RCC 7860 (cell line): ENCODE measurements around the gene TFDP2.
"Not testable (repeated sequence)": the region's sequence is repeated elsewhere in the genome, so short reads cannot be mapped to it uniquely, and the experiment has no call there.

Source experiments
- DNase-seq: peaks from one replicate; pipeline ENCODE4 v3.0.0-alpha.2; 2015; ENCODE audit warnings: low spot score
- FAIRE-seq: peaks from 2 replicates; lab custom pipeline; 2012; peaks lifted over from hg19 to GRCh38; lab: Jason Lieb, UNC

Gene TFDP2

DNA sequence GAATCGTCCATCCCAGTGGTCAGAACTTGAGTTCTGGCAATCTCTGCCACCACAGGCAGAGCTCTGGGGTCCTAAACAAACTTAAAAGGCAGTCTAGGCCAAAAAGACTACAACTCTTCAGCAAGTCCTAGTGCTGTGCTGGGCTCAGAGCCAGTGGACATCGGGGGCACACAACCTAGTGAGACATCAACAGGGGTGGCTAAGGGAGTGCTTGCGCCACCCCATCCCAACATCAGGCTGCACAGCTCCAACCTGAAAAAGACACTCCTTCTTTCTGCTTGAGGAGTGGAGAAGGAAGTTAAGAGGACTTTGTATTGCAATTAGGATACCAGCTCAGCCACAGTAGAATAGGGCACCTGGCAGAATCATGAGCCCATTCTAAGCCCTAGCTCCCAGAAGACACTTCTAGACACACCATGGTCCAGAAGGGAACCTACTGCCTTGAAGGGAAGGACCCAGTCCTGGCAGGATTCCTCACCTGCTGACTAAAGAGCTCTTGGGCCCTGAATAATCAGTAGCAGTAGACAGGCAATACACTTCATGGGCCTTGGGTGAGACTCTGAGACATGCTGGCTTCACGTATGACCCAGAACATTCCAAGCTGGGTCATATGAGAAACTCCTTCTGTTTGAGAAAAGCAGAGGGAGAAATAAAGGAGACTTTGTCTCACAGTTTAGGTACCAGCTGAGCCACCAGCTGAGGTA is 72.0 kb downstream of the TFDP2 start:
- DNase-seq (no peak), FAIRE-seq (no peak)

- not testable (repeated sequence) for DNase-seq, FAIRE-seq
Measured at GRCh38 chr3:142075656-142076055, 73.7 kb downstream of the TFDP2 start.

DNA sequence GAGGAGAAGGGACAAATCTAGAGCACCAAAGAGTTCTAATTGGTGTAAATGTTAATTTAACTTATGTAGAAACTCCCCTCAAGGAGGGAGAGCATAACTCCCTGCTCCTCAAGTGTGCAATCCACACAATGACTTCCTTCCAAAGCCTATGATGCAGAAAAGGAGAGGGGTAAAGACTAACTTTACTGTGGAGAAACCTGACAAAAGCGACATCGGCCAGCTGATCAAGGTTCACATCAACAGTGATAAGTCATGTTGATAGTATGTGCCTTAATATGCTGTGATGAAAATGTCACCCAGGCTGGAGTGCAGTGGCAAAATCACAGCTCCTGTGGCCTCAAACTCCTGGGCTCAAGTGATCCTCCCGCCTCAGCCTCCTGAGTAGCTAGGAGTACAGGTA is 76.5 kb downstream of the TFDP2 start:
- DNase-seq (no peak), FAIRE-seq (no peak)

GRCh38 chr3:142065932-142066331 is 83.4 kb downstream of the TFDP2 start:
- no peak for DNase-seq
- no peak for FAIRE-seq

- FAIRE-seq (no peak), DNase-seq (no peak)
Measured at GRCh38 chr3:142065344-142065743, 84.0 kb downstream of the TFDP2 start.

GRCh38 chr3:142064454-142064853 is 84.9 kb downstream of the TFDP2 start:
- no peak for DNase-seq
- FAIRE-seq = no peak

DNA sequence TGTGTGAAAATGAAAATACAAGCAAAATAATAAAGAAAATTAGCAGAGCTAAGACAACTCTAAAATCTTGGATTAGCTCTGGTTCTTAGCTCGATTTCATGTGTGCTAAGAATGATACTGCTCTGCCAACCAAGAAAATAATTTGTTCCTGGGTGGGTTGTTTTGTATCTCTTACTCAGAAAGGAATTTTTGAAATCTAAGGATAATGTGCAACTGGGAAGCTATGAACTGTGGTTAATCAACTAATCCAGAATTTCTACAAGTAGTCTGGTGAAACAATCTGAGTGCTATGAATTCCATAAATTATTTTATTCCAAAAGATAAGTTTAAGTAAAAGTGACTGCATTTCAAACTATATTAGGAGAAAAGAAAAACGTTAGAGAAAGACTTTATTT is 92.0 kb downstream of the TFDP2 start:
- FAIRE-seq (no peak), DNase-seq (no peak)

GRCh38 chr3:142056656-142057330 is 92.6 kb downstream of the TFDP2 start:
- no peak for FAIRE-seq
- no peak for DNase-seq

GRCh38 chr3:142053835-142054234 is 95.5 kb downstream of the TFDP2 start:
- FAIRE-seq (no peak), DNase-seq (no peak)

DNA sequence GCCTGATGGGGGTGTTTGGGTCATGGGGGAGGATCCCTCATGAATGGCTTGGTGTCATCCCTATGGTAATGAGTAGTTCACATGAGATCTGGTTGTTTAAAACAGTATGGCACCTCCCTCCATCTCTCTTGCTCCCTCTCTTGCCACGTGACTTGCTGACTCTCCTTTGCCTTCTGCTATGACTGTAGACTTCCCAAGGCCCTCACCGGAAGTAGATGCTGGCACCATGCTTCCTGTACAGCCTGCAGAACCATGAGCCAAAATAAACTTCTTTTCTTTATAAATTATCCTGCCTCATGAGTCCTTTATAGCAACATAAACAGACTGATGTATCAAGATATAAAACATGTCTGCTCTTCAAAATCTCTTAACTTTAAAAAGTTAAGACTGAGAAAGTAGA is 96.1 kb downstream of the TFDP2 start:
- DNase-seq = no peak
- FAIRE-seq = no peak

DNA sequence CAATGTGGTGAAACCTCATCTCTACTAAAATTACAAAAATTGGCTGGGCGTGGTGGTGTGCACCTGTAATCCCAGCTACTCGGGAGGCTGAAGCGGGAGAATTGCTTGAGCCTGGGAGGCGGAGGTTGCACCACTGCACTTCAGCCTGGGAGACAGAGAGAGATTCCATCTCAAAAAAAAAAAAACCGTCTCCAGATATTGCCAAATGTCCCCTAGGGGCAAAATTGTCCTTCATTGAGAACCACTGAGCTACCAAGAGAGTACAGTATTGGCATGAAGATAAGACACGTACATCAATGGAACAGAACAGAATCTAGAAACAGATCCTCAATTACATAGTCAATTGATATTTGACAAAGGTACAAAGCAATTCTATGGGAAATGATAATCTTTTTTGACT is 98.0 kb downstream of the TFDP2 start:
- DNase-seq (no peak), FAIRE-seq (no peak)

GRCh38 chr3:142047021-142047369 is 102.3 kb downstream of the TFDP2 start:
- FAIRE-seq = no peak

GRCh38 chr3:142046320-142047020 is 102.9 kb downstream of the TFDP2 start:
- no peak for FAIRE-seq

More at GRCh38 chr3:142047021-142047369, 102.3 kb downstream of the TFDP2 start:
- DNase-seq = no peak

GRCh38 chr3:142040941-142041491 is 108.3 kb downstream of the TFDP2 start:
- DNase-seq (no peak), FAIRE-seq (no peak)

More at GRCh38 chr3:142046320-142047020, 102.9 kb downstream of the TFDP2 start:
- DNase-seq = no peak

DNA sequence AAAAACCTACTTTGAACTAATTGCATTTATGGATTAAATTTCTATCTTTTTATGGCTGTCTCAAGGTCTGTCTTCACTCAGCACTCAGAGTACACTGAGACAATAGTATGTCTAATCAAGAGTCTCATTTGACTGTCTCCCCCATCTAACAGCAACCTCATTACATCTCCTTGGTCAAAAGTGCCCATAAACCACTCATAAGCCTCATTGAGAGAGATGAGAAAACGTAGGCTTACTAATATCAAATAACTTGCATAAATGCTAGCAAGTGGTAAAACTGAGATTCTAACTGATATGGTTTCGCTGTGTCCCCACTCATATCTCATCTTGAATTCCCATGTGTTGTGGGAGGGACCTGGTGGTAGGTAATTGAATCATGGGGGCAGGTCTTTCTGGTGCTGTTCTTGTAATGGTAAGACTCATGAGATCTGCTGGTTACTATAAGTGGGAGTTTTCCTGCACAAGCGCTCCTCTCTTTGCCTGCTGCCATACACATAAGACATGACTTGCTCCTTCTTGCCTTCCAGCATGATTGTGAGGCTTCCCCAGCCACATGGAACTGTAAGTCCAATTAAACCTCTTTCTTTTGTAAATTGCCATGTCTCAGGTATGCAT is 113.9 kb downstream of the TFDP2 start:
- no peak for DNase-seq
- no peak for FAIRE-seq

DNA sequence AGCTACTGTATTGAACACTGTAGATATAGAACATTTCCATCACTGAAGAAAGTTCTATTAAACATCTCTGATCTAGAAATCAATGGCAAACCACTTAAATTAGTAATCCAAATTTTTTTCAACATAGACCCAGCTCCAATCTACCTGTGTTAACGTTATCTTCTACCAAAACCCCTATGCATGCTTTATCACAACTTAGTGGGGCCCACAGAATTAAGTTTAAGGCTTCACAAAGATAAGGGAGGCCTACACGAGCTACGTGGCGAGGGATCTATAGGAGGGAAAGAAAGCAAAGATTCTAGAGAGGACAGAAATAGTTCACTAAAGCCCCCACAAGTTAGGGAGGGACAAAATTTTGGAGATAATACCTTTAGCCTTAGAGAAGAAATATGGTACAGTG is 116.1 kb downstream of the TFDP2 start:
- FAIRE-seq = no peak

DNA sequence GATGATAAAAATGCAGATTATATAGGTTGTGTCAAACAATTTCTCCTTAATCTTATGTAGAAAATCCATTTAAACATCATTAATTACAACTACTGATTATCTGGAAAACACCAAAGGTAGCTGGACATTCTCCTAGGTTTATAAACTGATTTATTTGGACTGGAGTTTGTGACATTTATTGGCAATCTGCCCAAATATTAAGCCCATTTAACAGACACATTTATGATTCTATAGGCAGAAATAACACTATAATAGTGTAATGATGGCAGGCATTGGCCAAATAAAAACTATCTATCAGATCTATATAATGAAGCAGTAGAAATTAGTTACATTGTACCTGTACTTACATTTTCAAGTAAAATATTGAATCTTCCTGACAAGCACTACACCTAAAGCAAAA is 117.8 kb downstream of the TFDP2 start:
- no peak for FAIRE-seq
- DNase-seq = no peak

More for the DNA sequence above, 116.1 kb downstream of the TFDP2 start:
- DNase-seq = no peak

- DNase-seq (no peak), FAIRE-seq (no peak)
Measured at GRCh38 chr3:142029791-142030190, 119.6 kb downstream of the TFDP2 start.

- no peak for FAIRE-seq
- no peak for DNase-seq
Measured at GRCh38 chr3:142029052-142029642, 120.2 kb downstream of the TFDP2 start.

GRCh38 chr3:142028243-142028777 is 121.0 kb downstream of the TFDP2 start:
- no peak for FAIRE-seq
- no peak for DNase-seq

DNA sequence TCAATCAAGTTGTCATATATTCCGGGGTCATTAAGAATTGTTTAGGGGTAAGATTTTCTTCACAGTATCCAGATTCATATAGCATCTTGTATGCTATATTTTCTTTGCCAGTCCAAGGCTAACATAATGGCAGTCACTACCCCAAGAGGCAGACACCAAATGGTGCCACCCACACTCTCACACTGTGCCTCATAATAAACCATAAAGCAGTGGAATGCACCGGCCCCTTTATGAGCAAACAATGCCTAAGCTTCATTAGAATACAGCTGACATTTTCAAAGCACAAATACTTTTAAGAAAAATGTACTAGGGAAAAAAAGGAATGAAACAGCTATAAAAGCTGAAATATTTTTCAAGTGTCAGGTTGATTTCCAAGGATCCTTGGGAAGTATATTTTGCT is 121.6 kb downstream of the TFDP2 start:
- FAIRE-seq = no peak
- no peak for DNase-seq
